Endothelial cell of umbilical vein (primary cell): Measurements from ENCODE around the gene TRMT1. TPM values are rescaled to one million over a fixed set of nuclear protein-coding genes. Genes with fewer than 3 reads are reported as not detected.
A peak's percentile ranks its signal among the peaks of the same experiment; 100 is the strongest.

ENCODE experiments used
- BruUV-seq: library from RNA; stranded (reverse); fragments of 400-500 nt; replicated peaks from 2 replicates; lab custom pipeline; 2021; lab: Mats Ljungman, UMichigan
- CTCF ChIA-PET: fragments of 300-600, 350-600 bp; sonication (Branson Sonifier 250); formaldehyde crosslinking; loops from one replicate; lab custom pipeline; 2021; ENCODE audit warnings: antibody characterized with exemption, inconsistent platforms; lab: Charles Lee
- POLR2A ChIA-PET: fragments of 300-600, 350-600 bp; sonication (Branson Sonifier 250); formaldehyde crosslinking; loops from one replicate; lab custom pipeline; 2021; ENCODE audit warnings: antibody characterized with exemption, inconsistent platforms; lab: Charles Lee
- DNase-seq: peaks from one replicate; pipeline ENCODE4 v3.0.0-alpha.2; 2011; ENCODE audit warnings: low read depth, low spot score
- FAIRE-seq: peaks from 2 replicates; lab custom pipeline; 2011; peaks lifted over from hg19 to GRCh38; lab: Jason Lieb, UNC
- H2AFZ ChIP-seq: 2 replicates; pipeline ENCODE4 v1.6.0; 2012; ENCODE audit warnings: low read depth, low read length, control low read depth, inconsistent platforms
- H3K27ac ChIP-seq: 2 replicates; pipeline ENCODE4 v1.5.1; 2011; ENCODE audit warnings: low read depth, mild to moderate bottlenecking, control low read depth, low read length, moderate library complexity; ENCODE audit not compliant: insufficient read depth
- H3K27me3 ChIP-seq, 2 experiments: 2 replicates each; pipeline versions ENCODE4 v1.6.0 to v1.6.1; 2011; ENCODE audit warnings: low read length in 2 of 2, mixed read lengths in 1 of 2; ENCODE audit not compliant: control insufficient read depth in 2 of 2, insufficient read depth in 2 of 2
- H3K36me3 ChIP-seq, 2 experiments: 2 replicates in 1 of 2; 3 replicates in 1 of 2; pipeline ENCODE4 v1.5.1; 2011; ENCODE audit warnings: low read length in 2 of 2, mild to moderate bottlenecking in 1 of 2, moderate library complexity in 1 of 2; ENCODE audit not compliant: control insufficient read depth in 2 of 2, insufficient read depth in 2 of 2; ENCODE audit errors: extremely low read depth in 1 of 2
- H3K4me1 ChIP-seq: 3 replicates; pipeline ENCODE4 v1.5.1; 2011; ENCODE audit warnings: mild to moderate bottlenecking, low read length; ENCODE audit not compliant: control insufficient read depth, insufficient read depth; ENCODE audit errors: extremely low read depth
- H3K4me2 ChIP-seq: 2 replicates; pipeline ENCODE4 v1.6.1; 2011; ENCODE audit warnings: low read length, control low read depth, mixed read lengths; ENCODE audit not compliant: insufficient read depth
- H3K4me3 ChIP-seq, 3 experiments: fragments of 200-600 bp in 1 of 3; sonication (generic), shearing (Covaris generic) in 1 of 3; replicated peaks in 1 of 3; 2 replicates each; pipeline ENCODE4 v1.5.1; 2011 to 2016; ENCODE audit warnings: control low read depth in 3 of 3, low read length in 3 of 3, mild to moderate bottlenecking in 2 of 3, inconsistent platforms in 1 of 3, low read depth in 1 of 3, moderate library complexity in 1 of 3; ENCODE audit not compliant: insufficient read depth in 1 of 3
- H3K79me2 ChIP-seq: 2 replicates; pipeline ENCODE4 v1.6.0; 2012; ENCODE audit warnings: low read length, inconsistent platforms; ENCODE audit not compliant: control insufficient read depth, insufficient read depth
- H3K9ac ChIP-seq: replicated peaks from 2 replicates; pipeline ENCODE3; 2011; ENCODE audit warnings: low read length, control low read depth; ENCODE audit not compliant: insufficient read depth; ENCODE audit errors: extremely low read depth
- H3K9me1 ChIP-seq: replicated peaks from 3 replicates; pipeline ENCODE4 v1.6.0; 2011; ENCODE audit warnings: mild to moderate bottlenecking, low read length; ENCODE audit not compliant: control insufficient read depth, insufficient read depth; ENCODE audit errors: extremely low read depth
- H3K9me3 ChIP-seq: replicated peaks from 2 replicates; pipeline ENCODE4 v1.5.1; 2012; ENCODE audit warnings: low read length, inconsistent platforms; ENCODE audit not compliant: control insufficient read depth, insufficient read depth
- H4K20me1 ChIP-seq: replicated peaks from 2 replicates; pipeline ENCODE3; 2011; ENCODE audit warnings: mild to moderate bottlenecking, low read length; ENCODE audit not compliant: control insufficient read depth, insufficient read depth; ENCODE audit errors: extremely low read depth
- FOS ChIP-seq: IDR thresholded peaks from 2 replicates; pipeline ENCODE4 v1.6.1; 2011; ENCODE audit warnings: mild to moderate bottlenecking, low read length, moderate library complexity, borderline replicate concordance; ENCODE audit not compliant: insufficient read depth
- GATA2 ChIP-seq: IDR thresholded peaks from 2 replicates; pipeline ENCODE4 v1.7.0; 2011; ENCODE audit warnings: low read depth, mild to moderate bottlenecking, moderate library complexity, mixed read lengths, low read length; ENCODE audit not compliant: insufficient read length, insufficient read depth
- JUN ChIP-seq: IDR thresholded peaks from 2 replicates; pipeline ENCODE4 v1.6.1; 2011; ENCODE audit warnings: borderline replicate concordance, low read depth; ENCODE audit not compliant: insufficient read length, insufficient read depth
- POLR2A ChIP-seq: IDR thresholded peaks from 2 replicates; pipeline ENCODE4 v1.6.1; 2012; ENCODE audit warnings: low read depth, mild to moderate bottlenecking, control low read depth, low read length
- POLR2AphosphoS5 ChIP-seq: IDR thresholded peaks from 2 replicates; pipeline ENCODE4 v1.6.1; 2012; ENCODE audit warnings: low read depth, mild to moderate bottlenecking, control low read depth, low read length, moderate library complexity; ENCODE audit not compliant: insufficient read depth
- dilution Hi-C: fragments of 300-500 bp; cut with MboI; formaldehyde crosslinking; loops from one replicate; pipeline ENCODE4 v1.15.0; 2019; ENCODE audit warnings: low sequenced_read_pairs; ENCODE audit not compliant: extremely low pct_ligation_motif_present
- intact Hi-C: fragments of 100-400 bp; cut with micrococcal nuclease; formaldehyde crosslinking; loops from one replicate; pipeline ENCODE4 v1.10.0; 2022
- polyA plus RNA-seq, 4 experiments: library from polyadenylated mRNA; depleted of rRNA in 3 of 4; stranded (reverse) in 3 of 4; unstranded in 1 of 4; fragments of >200 nt; gene quantifications; 2 replicates each; pipeline versions ENCODE4 v1.2.1 to v1.2.3, GENCODE V29; 2011 to 2012; ENCODE audit warnings: missing spikeins in 1 of 4
- total RNA-seq: library from RNA; stranded (reverse); gene quantifications from 2 replicates; pipeline ENCODE4 v1.2.3, GENCODE V29; 2021
- TF ChIP-seq, protein P1 (sequence below), 2 donors: IDR thresholded peaks; 1 replicate in 1 of 2; 2 replicates in 1 of 2; pipeline ENCODE4 v1.5.1; 2011; ENCODE audit warnings: low read length in 2 of 2, mild to moderate bottlenecking in 2 of 2, moderate library complexity in 2 of 2, control low read depth in 1 of 2, inconsistent platforms in 1 of 2, low read depth in 1 of 2; ENCODE audit not compliant: insufficient read depth in 1 of 2; ENCODE audit errors: extremely low read depth in 1 of 2

Gene TRMT1
- total and polyA plus RNA-seq, 2 donors (not counting 3 experiments of a cell fraction or from before 2014, with no cell fraction given): 46.3 to 53.0 TPM

DNA sequence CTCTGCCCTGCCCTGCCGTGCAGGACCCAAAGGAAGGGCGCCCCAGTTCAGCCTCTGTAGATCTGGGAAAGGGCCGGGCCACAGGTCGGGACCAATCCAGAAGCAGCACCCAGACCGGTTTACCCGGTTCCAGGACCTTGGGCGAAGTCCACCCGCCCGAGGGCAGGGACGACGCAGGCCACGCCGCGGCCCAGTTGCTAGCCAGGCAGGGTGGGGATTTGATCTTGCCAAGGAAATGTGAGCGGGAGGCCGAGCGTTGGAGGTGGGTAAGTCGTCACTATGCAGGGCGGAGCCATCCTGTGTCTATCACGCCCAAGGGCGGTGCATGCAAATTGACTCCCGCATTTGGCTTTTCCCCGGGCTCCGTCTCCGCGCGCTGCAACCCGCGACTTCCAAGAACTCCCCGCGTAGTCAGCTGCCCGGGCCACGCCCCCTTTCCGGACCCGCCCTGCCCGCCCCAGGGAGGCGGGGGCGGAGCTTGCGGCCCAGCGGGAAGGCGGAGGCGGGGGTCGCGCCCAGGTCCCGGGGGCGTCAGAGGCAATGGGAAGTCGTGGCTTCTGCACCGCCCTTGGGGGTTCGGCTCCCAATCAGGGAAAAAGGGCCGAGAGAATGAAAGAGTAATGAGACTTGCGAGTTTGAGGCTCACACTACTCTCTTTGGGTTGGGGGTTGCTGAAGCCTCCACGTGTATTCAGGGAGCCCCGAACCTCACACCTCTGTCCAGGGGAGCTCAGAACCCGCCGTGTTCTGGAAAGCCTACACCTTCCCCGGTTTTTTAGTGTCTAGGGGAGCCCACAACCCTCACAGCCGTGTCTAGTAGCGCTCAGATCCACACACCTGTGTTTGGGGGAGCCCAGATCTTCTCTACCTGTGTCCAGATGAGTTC lies 46.4 kb upstream of the TRMT1 start:
- peak overlapping the region in 1 of 3 experiments; percentile 28 for H3K4me3 ChIP-seq
- no peaks in the 10 kb centered on the region for H3K79me2 ChIP-seq
- TSS peak; percentile 58 for BruUV-seq
- H4K20me1 ChIP-seq: no peaks in the 10 kb centered on the region
- H3K36me3 ChIP-seq: no peaks in the 10 kb centered on the region
- H3K4me1 ChIP-seq: peaks cover 44% of the 10 kb centered on the region
- H3K27ac ChIP-seq: peak overlapping the region; percentile 99
- POLR2A ChIA-PET: interaction anchor here (0.7 to 3.3 kb wide), 3 partner anchors 8 to 21 kb away, joined by 3 to 25 read pairs (median 21); no protein-coding TSS in a partner anchor
- no peaks in the 10 kb centered on the region for H3K9me3 ChIP-seq
- DNase-seq (peak; percentile 97), FAIRE-seq (peak; percentile 98)
- dilution Hi-C loops: no loop called here
- peak overlapping the region; percentile 29 for H2AFZ ChIP-seq
- peak overlapping the region; percentile 84 for H3K9ac ChIP-seq
- intact Hi-C loops: loop anchor here (1.0 kb wide), 1 partner anchor 8 kb away; no protein-coding TSS in a partner anchor
- peak; percentile 61 for TF ChIP-seq POLR2AphosphoS5
- TF ChIP-seq POLR2A: peak; percentile 69
- TF ChIP-seq JUN: no peak
- no peaks in the 10 kb centered on the region for H3K9me1 ChIP-seq
- CTCF ChIA-PET: interaction anchor here (1.0 to 2.8 kb wide), 14 partner anchors 7 to 185 kb away, joined by 3 to 24 read pairs (median 4); partner anchors contain the start of genes IER2 and STX10
- no peaks in the 10 kb centered on the region for H3K27me3 ChIP-seq
- H3K4me2 ChIP-seq: peak overlapping the region; percentile 42

DNA sequence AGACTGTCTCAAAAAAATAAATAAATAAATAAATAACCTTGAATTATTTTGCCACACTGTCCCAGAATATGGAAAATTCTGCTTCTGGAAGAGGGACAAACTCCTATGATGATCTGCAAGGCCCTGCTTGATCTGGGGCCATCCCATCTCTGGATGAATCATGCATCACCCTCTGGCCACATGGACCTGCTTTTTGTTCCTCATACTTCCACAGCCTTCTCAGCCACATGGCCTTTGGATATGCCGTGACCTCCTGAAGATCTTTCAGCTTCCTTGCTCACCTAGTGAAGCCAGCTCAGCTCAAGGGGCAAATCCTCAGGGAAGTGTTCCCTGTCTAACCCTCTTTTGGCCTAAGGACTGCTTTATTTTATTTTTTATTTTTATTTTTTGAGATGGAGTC lies 44.0 kb upstream of the TRMT1 start:
- POLR2A ChIA-PET: no interaction called here
- H2AFZ ChIP-seq: no peak overlapping the region
- TF ChIP-seq FOS (no peak), GATA2 (no peak)
- TF ChIP-seq, protein P1, sequence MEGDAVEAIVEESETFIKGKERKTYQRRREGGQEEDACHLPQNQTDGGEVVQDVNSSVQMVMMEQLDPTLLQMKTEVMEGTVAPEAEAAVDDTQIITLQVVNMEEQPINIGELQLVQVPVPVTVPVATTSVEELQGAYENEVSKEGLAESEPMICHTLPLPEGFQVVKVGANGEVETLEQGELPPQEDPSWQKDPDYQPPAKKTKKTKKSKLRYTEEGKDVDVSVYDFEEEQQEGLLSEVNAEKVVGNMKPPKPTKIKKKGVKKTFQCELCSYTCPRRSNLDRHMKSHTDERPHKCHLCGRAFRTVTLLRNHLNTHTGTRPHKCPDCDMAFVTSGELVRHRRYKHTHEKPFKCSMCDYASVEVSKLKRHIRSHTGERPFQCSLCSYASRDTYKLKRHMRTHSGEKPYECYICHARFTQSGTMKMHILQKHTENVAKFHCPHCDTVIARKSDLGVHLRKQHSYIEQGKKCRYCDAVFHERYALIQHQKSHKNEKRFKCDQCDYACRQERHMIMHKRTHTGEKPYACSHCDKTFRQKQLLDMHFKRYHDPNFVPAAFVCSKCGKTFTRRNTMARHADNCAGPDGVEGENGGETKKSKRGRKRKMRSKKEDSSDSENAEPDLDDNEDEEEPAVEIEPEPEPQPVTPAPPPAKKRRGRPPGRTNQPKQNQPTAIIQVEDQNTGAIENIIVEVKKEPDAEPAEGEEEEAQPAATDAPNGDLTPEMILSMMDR (IDR thresholded peaks at IDR 0.05; ENCODE audit: extremely low read depth in 1 of 2, insufficient read depth in 1 of 2, low read depth in 1 of 2, low read length in 2 of 2): no peak
- no TSS peak for BruUV-seq
- peaks cover 41% of the 10 kb centered on the region for H3K4me1 ChIP-seq
- no peak overlapping the region for H3K4me3 ChIP-seq
- dilution Hi-C loops: no loop called here
- no peaks in the 10 kb centered on the region for H3K27me3 ChIP-seq
- no peaks in the 10 kb centered on the region for H3K79me2 ChIP-seq
- no peak for DNase-seq
- no peaks in the 10 kb centered on the region for H3K9me3 ChIP-seq
- H3K4me2 ChIP-seq: no peak overlapping the region
- no peaks in the 10 kb centered on the region for H4K20me1 ChIP-seq
- no peak for FAIRE-seq
- no peak overlapping the region for H3K9ac ChIP-seq
- intact Hi-C loops: no loop called here
- CTCF ChIA-PET: no interaction called here
- no peak overlapping the region for H3K27ac ChIP-seq
- no peaks in the 10 kb centered on the region for H3K9me1 ChIP-seq
- H3K36me3 ChIP-seq: no peaks in the 10 kb centered on the region
